ENCODE results near the gene PADI1. TPM values are rescaled to one million over a fixed set of nuclear protein-coding genes. Genes with fewer than 3 reads are reported as not detected.

Gene PADI1
- total RNA-seq, 1 experiment from 2014 or later = not detected

GRCh38 chr1:17213148-17213781, 8.3 kb downstream of the PADI1 start:
- H3K27me3 ChIP-seq (ENCODE audit: low read length) = no peaks in the 10 kb centered on the region
- no peak for DNase-seq
- peaks cover under 1% of the 10 kb centered on the region for H3K4me1 ChIP-seq (ENCODE audit: low read length)
- no peaks in the 10 kb centered on the region for H4K20me1 ChIP-seq (ENCODE audit: insufficient read depth, low read depth, low read length)
- H3K4me2 ChIP-seq (ENCODE audit: low read depth, low read length, poor library complexity, severe bottlenecking) = no peak overlapping the region
- no peak overlapping the region for H3K9ac ChIP-seq (ENCODE audit: low read length)
- no peaks in the 10 kb centered on the region for H3K36me3 ChIP-seq (ENCODE audit: insufficient read depth, low read length)
- H3K4me3 ChIP-seq (ENCODE audit: low read length) = no peak overlapping the region
- H3K9me2 ChIP-seq (replicated peaks; ENCODE audit: insufficient read depth, low read length) = no peaks in the 10 kb centered on the region
- no peak overlapping the region for H2AFZ ChIP-seq (ENCODE audit: low read length)
- no peak overlapping the region for H3K27ac ChIP-seq (ENCODE audit: low read length)
- no peaks in the 10 kb centered on the region for H3K79me2 ChIP-seq (ENCODE audit: low read length)
- no peaks in the 10 kb centered on the region for H3K9me3 ChIP-seq (ENCODE audit: low read length)

GRCh38 chr1:17213782-17214148, 8.8 kb downstream of the PADI1 start:
- no peaks in the 10 kb centered on the region for H3K27me3 ChIP-seq (ENCODE audit: low read length)
- no peak for DNase-seq
- H2AFZ ChIP-seq (ENCODE audit: low read length) = no peak overlapping the region
- no peaks in the 10 kb centered on the region for H3K36me3 ChIP-seq (ENCODE audit: insufficient read depth, low read length)
- H3K4me2 ChIP-seq (ENCODE audit: low read depth, low read length, poor library complexity, severe bottlenecking) = no peak overlapping the region
- H3K9me2 ChIP-seq (replicated peaks; ENCODE audit: insufficient read depth, low read length) = no peaks in the 10 kb centered on the region
- no peak overlapping the region for H3K27ac ChIP-seq (ENCODE audit: low read length)
- no peaks in the 10 kb centered on the region for H3K79me2 ChIP-seq (ENCODE audit: low read length)
- H3K4me1 ChIP-seq (ENCODE audit: low read length) = no peaks in the 10 kb centered on the region
- no peak overlapping the region for H3K4me3 ChIP-seq (ENCODE audit: low read length)
- no peak overlapping the region for H3K9ac ChIP-seq (ENCODE audit: low read length)
- H3K9me3 ChIP-seq (ENCODE audit: low read length) = no peaks in the 10 kb centered on the region
- H4K20me1 ChIP-seq (ENCODE audit: insufficient read depth, low read depth, low read length) = no peaks in the 10 kb centered on the region

GRCh38 chr1:17214876-17215544, 10.1 kb downstream of the PADI1 start:
- Histone ChIP-seq H3K9ac (ENCODE audit: low read length) (no peak overlapping the region), H3K4me2 (ENCODE audit: low read depth, low read length, poor library complexity, severe bottlenecking) (no peak overlapping the region), H3K9me2 (replicated peaks; ENCODE audit: insufficient read depth, low read length) (no peaks in the 10 kb centered on the region), H3K4me3 (ENCODE audit: low read length) (no peak overlapping the region), H4K20me1 (ENCODE audit: insufficient read depth, low read depth, low read length) (no peaks in the 10 kb centered on the region), H3K36me3 (ENCODE audit: insufficient read depth, low read length) (no peaks in the 10 kb centered on the region), H3K9me3 (ENCODE audit: low read length) (no peaks in the 10 kb centered on the region), H3K27ac (ENCODE audit: low read length) (no peak overlapping the region), H3K27me3 (ENCODE audit: low read length) (no peaks in the 10 kb centered on the region), H3K79me2 (ENCODE audit: low read length) (no peaks in the 10 kb centered on the region), H2AFZ (ENCODE audit: low read length) (no peak overlapping the region), H3K4me1 (ENCODE audit: low read length) (no peaks in the 10 kb centered on the region)
- DNase-seq = no peak

- no peaks in the 10 kb centered on the region for H3K79me2 ChIP-seq (ENCODE audit: low read length)
Measured at GRCh38 chr1:17215545-17215890, 10.6 kb downstream of the PADI1 start.

GRCh38 chr1:17216078-17216477, 11.2 kb downstream of the PADI1 start:
- Histone ChIP-seq H3K27me3 (ENCODE audit: low read length) (no peaks in the 10 kb centered on the region), H3K9me3 (ENCODE audit: low read length) (no peaks in the 10 kb centered on the region)

More at GRCh38 chr1:17215545-17215890, 10.6 kb downstream of the PADI1 start:
- Histone ChIP-seq H3K9me2 (replicated peaks; ENCODE audit: insufficient read depth, low read length) (no peaks in the 10 kb centered on the region), H3K36me3 (ENCODE audit: insufficient read depth, low read length) (no peaks in the 10 kb centered on the region), H3K4me1 (ENCODE audit: low read length) (no peaks in the 10 kb centered on the region), H3K9ac (ENCODE audit: low read length) (no peak overlapping the region), H3K4me2 (ENCODE audit: low read depth, low read length, poor library complexity, severe bottlenecking) (no peak overlapping the region), H4K20me1 (ENCODE audit: insufficient read depth, low read depth, low read length) (no peaks in the 10 kb centered on the region), H3K9me3 (ENCODE audit: low read length) (no peaks in the 10 kb centered on the region), H3K27ac (ENCODE audit: low read length) (no peak overlapping the region), H3K27me3 (ENCODE audit: low read length) (no peaks in the 10 kb centered on the region), H3K4me3 (ENCODE audit: low read length) (no peak overlapping the region), H2AFZ (ENCODE audit: low read length) (no peak overlapping the region)
- DNase-seq = no peak

GRCh38 chr1:17217607-17218006, 12.7 kb downstream of the PADI1 start:
- Histone ChIP-seq H3K4me2 (ENCODE audit: low read depth, low read length, poor library complexity, severe bottlenecking) (no peak overlapping the region), H3K27me3 (ENCODE audit: low read length) (no peaks in the 10 kb centered on the region), H3K27ac (ENCODE audit: low read length) (no peak overlapping the region), H3K4me3 (ENCODE audit: low read length) (no peak overlapping the region), H3K9me2 (replicated peaks; ENCODE audit: insufficient read depth, low read length) (no peaks in the 10 kb centered on the region), H3K9me3 (ENCODE audit: low read length) (no peaks in the 10 kb centered on the region), H3K36me3 (ENCODE audit: insufficient read depth, low read length) (no peaks in the 10 kb centered on the region), H3K9ac (ENCODE audit: low read length) (no peak overlapping the region), H3K79me2 (ENCODE audit: low read length) (no peaks in the 10 kb centered on the region), H4K20me1 (ENCODE audit: insufficient read depth, low read depth, low read length) (no peaks in the 10 kb centered on the region), H2AFZ (ENCODE audit: low read length) (no peak overlapping the region), H3K4me1 (ENCODE audit: low read length) (no peaks in the 10 kb centered on the region)
- DNase-seq = no peak

More at GRCh38 chr1:17216078-17216477, 11.2 kb downstream of the PADI1 start:
- Histone ChIP-seq H3K4me2 (ENCODE audit: low read depth, low read length, poor library complexity, severe bottlenecking) (no peak overlapping the region), H3K9ac (ENCODE audit: low read length) (no peak overlapping the region), H3K9me2 (replicated peaks; ENCODE audit: insufficient read depth, low read length) (no peaks in the 10 kb centered on the region), H3K4me1 (ENCODE audit: low read length) (no peaks in the 10 kb centered on the region), H4K20me1 (ENCODE audit: insufficient read depth, low read depth, low read length) (no peaks in the 10 kb centered on the region), H3K4me3 (ENCODE audit: low read length) (no peak overlapping the region), H3K27ac (ENCODE audit: low read length) (no peak overlapping the region), H3K36me3 (ENCODE audit: insufficient read depth, low read length) (no peaks in the 10 kb centered on the region), H3K79me2 (ENCODE audit: low read length) (no peaks in the 10 kb centered on the region), H2AFZ (ENCODE audit: low read length) (no peak overlapping the region)
- DNase-seq = no peak

- H3K4me1 ChIP-seq (ENCODE audit: low read length) = no peaks in the 10 kb centered on the region
- no peaks in the 10 kb centered on the region for H3K9me2 ChIP-seq (replicated peaks; ENCODE audit: insufficient read depth, low read length)
- H2AFZ ChIP-seq (ENCODE audit: low read length) = no peak overlapping the region
- H3K27me3 ChIP-seq (ENCODE audit: low read length) = no peaks in the 10 kb centered on the region
- H3K36me3 ChIP-seq (ENCODE audit: insufficient read depth, low read length) = no peaks in the 10 kb centered on the region
- no peaks in the 10 kb centered on the region for H4K20me1 ChIP-seq (ENCODE audit: insufficient read depth, low read depth, low read length)
- no peak for DNase-seq
- H3K4me2 ChIP-seq (ENCODE audit: low read depth, low read length, poor library complexity, severe bottlenecking) = no peak overlapping the region
- H3K9ac ChIP-seq (ENCODE audit: low read length) = no peak overlapping the region
- H3K4me3 ChIP-seq (ENCODE audit: low read length) = no peak overlapping the region
- no peaks in the 10 kb centered on the region for H3K79me2 ChIP-seq (ENCODE audit: low read length)
- H3K9me3 ChIP-seq (ENCODE audit: low read length) = no peaks in the 10 kb centered on the region
- no peak overlapping the region for H3K27ac ChIP-seq (ENCODE audit: low read length)
Measured at GRCh38 chr1:17218939-17219338, 14.0 kb downstream of the PADI1 start.

GRCh38 chr1:17220287-17220686, 15.4 kb downstream of the PADI1 start:
- Histone ChIP-seq H3K9me2 (replicated peaks; ENCODE audit: insufficient read depth, low read length) (no peaks in the 10 kb centered on the region), H3K27me3 (ENCODE audit: low read length) (no peaks in the 10 kb centered on the region), H3K9ac (ENCODE audit: low read length) (no peak overlapping the region), H3K4me2 (ENCODE audit: low read depth, low read length, poor library complexity, severe bottlenecking) (no peak overlapping the region), H3K27ac (ENCODE audit: low read length) (no peak overlapping the region), H3K4me1 (ENCODE audit: low read length) (no peaks in the 10 kb centered on the region), H3K9me3 (ENCODE audit: low read length) (no peaks in the 10 kb centered on the region), H3K4me3 (ENCODE audit: low read length) (no peak overlapping the region), H3K36me3 (ENCODE audit: insufficient read depth, low read length) (no peaks in the 10 kb centered on the region), H2AFZ (ENCODE audit: low read length) (no peak overlapping the region), H4K20me1 (ENCODE audit: insufficient read depth, low read depth, low read length) (no peaks in the 10 kb centered on the region), H3K79me2 (ENCODE audit: low read length) (no peaks in the 10 kb centered on the region)
- no peak for DNase-seq
